Measurements from ENCODE around the gene TMEM131L. TPM values are rescaled to one million over a fixed set of nuclear protein-coding genes. Genes with fewer than 3 reads are reported as not detected.
A peak's percentile ranks its signal among the peaks of the same experiment; 100 is the strongest.

The TMEM131L gene
- total RNA-seq, 1 donor from 2014 or later = 18.6 TPM

DNA sequence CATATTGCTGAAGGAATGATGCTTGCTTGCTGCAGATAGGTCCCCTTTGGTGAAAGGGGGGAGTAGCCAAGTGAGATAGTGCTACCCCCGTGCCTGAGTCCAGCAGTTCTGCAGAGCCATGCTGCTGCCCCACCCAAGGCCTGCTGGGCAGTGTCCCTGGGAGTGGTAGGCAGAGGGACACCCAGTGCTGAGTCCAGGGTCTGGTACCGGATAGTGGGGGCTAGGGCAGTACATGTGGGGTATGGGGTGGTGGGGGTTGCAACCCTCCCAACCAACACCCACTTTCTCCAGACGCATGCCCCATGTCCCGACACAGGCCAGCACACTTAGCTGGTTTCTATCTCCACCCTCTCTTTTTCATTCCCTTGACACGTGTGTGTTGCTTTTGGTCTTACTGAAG is 155.9 kb downstream of the TMEM131L start:
- Histone ChIP-seq H3K4me3 (ENCODE audit: insufficient read depth, low read depth, low read length) (no peak overlapping the region), H3K27me3 (ENCODE audit: insufficient read depth, low read length) (no peaks in the 10 kb centered on the region), H2AFZ (ENCODE audit: low read depth, low read length) (no peak overlapping the region), H3K36me3 (ENCODE audit: insufficient read depth, low read length) (peaks cover 4% of the 10 kb centered on the region), H3K9me3 (ENCODE audit: insufficient read depth, low read depth, low read length) (no peaks in the 10 kb centered on the region), H4K20me1 (ENCODE audit: insufficient read depth, low read length) (no peaks in the 10 kb centered on the region), H3K9ac (ENCODE audit: low read length) (no peak overlapping the region), H3K4me2 (ENCODE audit: low read length) (no peak overlapping the region), H3K27ac (ENCODE audit: low read depth, low read length) (no peak overlapping the region), H3K79me2 (ENCODE audit: insufficient read depth, low read length) (no peaks in the 10 kb centered on the region), H3K4me1 (ENCODE audit: insufficient read depth, low read length) (peaks cover 6% of the 10 kb centered on the region)
- Mint-ChIP-seq H3K4me3 (ENCODE audit: unreplicated experiment) (no peak overlapping the region), H3K4me1 (ENCODE audit: low read depth, unreplicated experiment) (peaks cover 10% of the 10 kb centered on the region), H3K9me3 (ENCODE audit: unreplicated experiment) (no peaks in the 10 kb centered on the region), H3K36me3 (ENCODE audit: low read depth, unreplicated experiment) (peaks cover 19% of the 10 kb centered on the region), H3K27ac (ENCODE audit: unreplicated experiment) (no peak overlapping the region), H3K27me3 (ENCODE audit: low read depth, unreplicated experiment) (no peaks in the 10 kb centered on the region)
- no peak for TF ChIP-seq CTCF (IDR thresholded peaks at IDR 0.05; ENCODE audit: insufficient read depth, low read depth, low read length)
- TF ChIP-seq EZH2 (IDR thresholded peaks at IDR 0.05; ENCODE audit: insufficient read depth, low read length) = no peak
- no peak for DNase-seq (ENCODE audit: low read depth)
- no peak for FAIRE-seq

DNA sequence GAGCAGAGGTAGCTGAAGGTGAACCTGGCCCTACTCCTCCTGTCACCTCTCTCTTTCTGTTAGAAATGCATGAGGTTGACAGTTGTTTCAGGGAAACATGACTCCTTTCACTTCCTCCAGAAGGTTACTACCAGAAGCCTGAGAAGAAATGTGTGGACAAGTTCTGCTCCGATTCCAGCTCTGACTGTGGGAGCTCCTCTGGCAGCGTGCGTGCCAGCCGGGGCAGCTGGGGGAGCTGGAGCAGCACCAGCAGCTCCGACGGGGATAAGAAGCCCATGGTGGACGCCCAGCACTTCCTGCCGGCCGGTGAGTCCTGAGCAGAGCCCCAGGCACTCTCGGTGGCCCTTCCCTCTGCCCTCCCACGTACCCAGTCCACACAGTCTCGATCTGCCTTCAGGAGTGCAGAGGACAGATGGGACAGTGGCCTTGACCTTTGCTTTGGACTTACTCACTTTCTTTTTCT is 156.6 kb downstream of the TMEM131L start:
- Mint-ChIP-seq H3K36me3 (ENCODE audit: low read depth, unreplicated experiment) (peaks cover 22% of the 10 kb centered on the region), H3K4me1 (ENCODE audit: low read depth, unreplicated experiment) (peaks cover 10% of the 10 kb centered on the region)
- TF ChIP-seq CTCF (IDR thresholded peaks at IDR 0.05; ENCODE audit: insufficient read depth, low read depth, low read length) (no peak), EZH2 (IDR thresholded peaks at IDR 0.05; ENCODE audit: insufficient read depth, low read length) (no peak)

DNA sequence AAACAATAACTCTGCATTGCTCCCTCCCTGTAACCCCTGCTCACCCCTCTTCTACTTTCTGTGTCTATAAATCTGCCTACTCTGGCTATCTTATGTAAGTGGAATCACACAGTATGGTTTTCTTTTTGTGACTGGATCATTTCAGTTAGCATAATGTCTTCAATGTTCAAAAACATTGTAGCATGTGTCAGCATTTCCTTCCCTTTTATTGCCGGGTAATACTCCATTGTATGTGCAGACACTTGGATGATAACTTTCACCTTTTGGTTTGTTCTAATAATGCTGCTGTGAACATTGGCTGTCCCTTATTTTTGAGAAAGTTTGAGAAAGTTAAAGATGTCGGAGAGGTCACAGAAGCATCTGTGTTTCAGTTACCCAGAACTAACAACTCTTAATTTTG is 157.3 kb downstream of the TMEM131L start:
- no peaks in the 10 kb centered on the region for H3K9me3 ChIP-seq (ENCODE audit: insufficient read depth, low read depth, low read length)
- FAIRE-seq = peak; percentile 43
- H3K27ac Mint-ChIP-seq (ENCODE audit: unreplicated experiment) = no peak overlapping the region

More for the DNA sequence above, 156.6 kb downstream of the TMEM131L start:
- no peak overlapping the region for H3K27ac Mint-ChIP-seq (ENCODE audit: unreplicated experiment)
- DNase-seq (ENCODE audit: low read depth) (no peak), FAIRE-seq (no peak)
- Histone ChIP-seq H3K4me3 (ENCODE audit: insufficient read depth, low read depth, low read length) (no peak overlapping the region), H3K79me2 (ENCODE audit: insufficient read depth, low read length) (no peaks in the 10 kb centered on the region), H3K27me3 (ENCODE audit: insufficient read depth, low read length) (no peaks in the 10 kb centered on the region), H3K9ac (ENCODE audit: low read length) (no peak overlapping the region), H2AFZ (ENCODE audit: low read depth, low read length) (no peak overlapping the region), H3K36me3 (ENCODE audit: insufficient read depth, low read length) (peaks cover 4% of the 10 kb centered on the region), H3K4me2 (ENCODE audit: low read length) (no peak overlapping the region), H3K4me1 (ENCODE audit: insufficient read depth, low read length) (peaks cover 6% of the 10 kb centered on the region), H3K27ac (ENCODE audit: low read depth, low read length) (no peak overlapping the region), H3K9me3 (ENCODE audit: insufficient read depth, low read depth, low read length) (no peaks in the 10 kb centered on the region), H4K20me1 (ENCODE audit: insufficient read depth, low read length) (no peaks in the 10 kb centered on the region)
- H3K9me3 Mint-ChIP-seq (ENCODE audit: unreplicated experiment) = no peaks in the 10 kb centered on the region
- H3K27me3 Mint-ChIP-seq (ENCODE audit: low read depth, unreplicated experiment) = no peaks in the 10 kb centered on the region
- no peak overlapping the region for H3K4me3 Mint-ChIP-seq (ENCODE audit: unreplicated experiment)

More for the DNA sequence above, 157.3 kb downstream of the TMEM131L start:
- no peak for DNase-seq (ENCODE audit: low read depth)
- H3K27ac ChIP-seq (ENCODE audit: low read depth, low read length) = no peak overlapping the region
- no peaks in the 10 kb centered on the region for H3K79me2 ChIP-seq (ENCODE audit: insufficient read depth, low read length)
- no peak overlapping the region for H3K9ac ChIP-seq (ENCODE audit: low read length)
- no peaks in the 10 kb centered on the region for H3K9me3 Mint-ChIP-seq (ENCODE audit: unreplicated experiment)
- H3K4me1 Mint-ChIP-seq (ENCODE audit: low read depth, unreplicated experiment) = peaks cover 10% of the 10 kb centered on the region
- H4K20me1 ChIP-seq (ENCODE audit: insufficient read depth, low read length) = no peaks in the 10 kb centered on the region
- H3K36me3 Mint-ChIP-seq (ENCODE audit: low read depth, unreplicated experiment) = peaks cover 21% of the 10 kb centered on the region
- H2AFZ ChIP-seq (ENCODE audit: low read depth, low read length) = no peak overlapping the region
- H3K4me3 ChIP-seq (ENCODE audit: insufficient read depth, low read depth, low read length) = no peak overlapping the region
- no peaks in the 10 kb centered on the region for H3K27me3 Mint-ChIP-seq (ENCODE audit: low read depth, unreplicated experiment)
- no peak overlapping the region for H3K4me2 ChIP-seq (ENCODE audit: low read length)
- TF ChIP-seq EZH2 (IDR thresholded peaks at IDR 0.05; ENCODE audit: insufficient read depth, low read length) = no peak
- TF ChIP-seq CTCF (IDR thresholded peaks at IDR 0.05; ENCODE audit: insufficient read depth, low read depth, low read length) = no peak
- H3K36me3 ChIP-seq (ENCODE audit: insufficient read depth, low read length) = peaks cover 4% of the 10 kb centered on the region
- no peaks in the 10 kb centered on the region for H3K27me3 ChIP-seq (ENCODE audit: insufficient read depth, low read length)
- peaks cover 5% of the 10 kb centered on the region for H3K4me1 ChIP-seq (ENCODE audit: insufficient read depth, low read length)
- H3K4me3 Mint-ChIP-seq (ENCODE audit: unreplicated experiment) = no peak overlapping the region

All from astrocyte (in vitro differentiated cells and primary cell).